Stomach (tissue), 9 donors: ENCODE measurements around the gene TMEM120A. TPM values are rescaled to one million over a fixed set of nuclear protein-coding genes. Genes with fewer than 3 reads are reported as not detected.

Experiments
- DNase-seq, 2 donors: peaks; one replicate each; pipeline versions ENCODE4 v3.0.0 to v3.0.0-alpha.2; 2013 to 2019
- H3K27ac ChIP-seq, 5 donors: fragments of 200-600 bp in 4 of 5; sonication (generic) in 4 of 5; one replicate each; pipeline ENCODE4 v1.5.1; 2013 to 2019; ENCODE audit warnings: mild to moderate bottlenecking in 1 of 5, moderate library complexity in 1 of 5
- H3K27me3 ChIP-seq, 3 donors: fragments of 200-600 bp; sonication (generic); one replicate each; pipeline ENCODE4 v1.5.1; 2017 to 2019; ENCODE audit warnings: mixed run types in 1 of 3
- H3K36me3 ChIP-seq, 4 donors: fragments of 200-600 bp; sonication (generic); 1 replicate in 3 of 4; 2 replicates in 1 of 4; pipeline ENCODE4 v1.5.1; 2016 to 2019
- H3K4me1 ChIP-seq, 4 donors: fragments of 200-600 bp; sonication (generic); one replicate each; pipeline ENCODE4 v1.5.1; 2016 to 2019
- H3K4me3 ChIP-seq, 4 donors: fragments of 200-600 bp; sonication (generic) in 3 of 4; one replicate each; pipeline ENCODE4 v1.5.1; 2016 to 2019; ENCODE audit warnings: mild to moderate bottlenecking in 1 of 4
- H3K9me3 ChIP-seq, 4 donors: fragments of 200-600 bp; sonication (generic); one replicate each; pipeline ENCODE4 v1.5.1; 2016 to 2019
- CTCF ChIP-seq, 7 experiments: fragments of 450-650 bp in 4 of 7; fragments of 200-600 bp in 3 of 7; sonication (generic) in 3 of 7; IDR thresholded peaks; one replicate each; pipeline ENCODE4 v1.5.1; 2016 to 2019; ENCODE audit warnings: antibody characterized with exemption in 7 of 7, control low read depth in 2 of 7, mild to moderate bottlenecking in 1 of 7
- EP300 ChIP-seq: sonication (generic); formaldehyde crosslinking; IDR thresholded peaks from one replicate; pipeline ENCODE4 v1.6.1; 2017; ENCODE audit warnings: antibody characterized with exemption
- POLR2A ChIP-seq, 4 donors: fragments of 450-650 bp; IDR thresholded peaks; one replicate each; pipeline ENCODE4 v1.6.1; 2016; ENCODE audit warnings: antibody characterized with exemption in 4 of 4, control low read depth in 2 of 4, mild to moderate bottlenecking in 1 of 4, moderate library complexity in 1 of 4
- POLR2AphosphoS5 ChIP-seq, 3 donors: sonication (generic); formaldehyde crosslinking; IDR thresholded peaks; one replicate each; pipeline ENCODE4 v1.6.1; 2016; ENCODE audit warnings: antibody characterized with exemption in 3 of 3
- WGBS, 5 donors: extraction: QIAGEN DNeasy Blood & Tissue Kit in 3 of 5; methylation state at CpG; one replicate each; pipeline versions ENCODE4 v1.1.5 to v1.1.7; 2013 to 2018; 5-methylcytosine and 5-hydroxymethylcytosine counted together
- intact Hi-C: fragments of 100-400 bp; cut with DNase I; formaldehyde crosslinking; loops from one replicate; pipeline ENCODE4 v1.15.1; 2023; ENCODE audit warnings: low total_unique reads
- polyA plus RNA-seq, 3 donors: library from polyadenylated mRNA; stranded (reverse); fragments of 200-250 nt; gene quantifications; one replicate each; pipeline ENCODE4 v1.2.3, GENCODE V29; 2013
- total RNA-seq, 5 donors: library from RNA; depleted of rRNA; stranded (reverse); fragments of >200 nt; gene quantifications; one replicate each; pipeline versions ENCODE4 v1.1.0 to v1.2.3, GENCODE V29; 2014 to 2016
- donor health status: healthy with polysubstance abuse.
- donor health status: Bipolar disorder and iron deficiency.
- donor health status: healthy.

The TMEM120A gene
- total and polyA plus RNA-seq, 8 donors = 4.1 to 78.6 (median 43.1) TPM

- intact Hi-C loops = no loop called here
- 85 to 87% (median 87%) methylated on average over 34 to 38 of the region's 38 CpGs for WGBS, 5 donors
- H3K9me3 ChIP-seq = no peaks in the 10 kb centered on the region
- no peak overlapping the region for H3K27ac ChIP-seq
- H3K27me3 ChIP-seq = no peaks in the 10 kb centered on the region
- H3K4me1 ChIP-seq = peaks cover 7 to 41% (median 17%) of the 10 kb centered on the region in 4 donors
- DNase-seq = no peak
- H3K36me3 ChIP-seq = peaks cover 63 to 87% (median 80%) of the 10 kb centered on the region in 4 donors
- TF ChIP-seq CTCF (IDR thresholded peaks at IDR 0.05) (no peak), POLR2AphosphoS5 (IDR thresholded peaks at IDR 0.05) (no peak), POLR2A (IDR thresholded peaks at IDR 0.05) (no peak), EP300 (no peak)
- H3K4me3 ChIP-seq = no peak overlapping the region
Observed at GRCh38 chr7:75981453-75982305, 12.7 kb downstream of the TMEM120A start.

GRCh38 chr7:75981203-75981452 lies 13.3 kb downstream of the TMEM120A start:
- peaks cover 7 to 35% (median 15%) of the 10 kb centered on the region in 4 donors for H3K4me1 ChIP-seq
- intact Hi-C loops = no loop called here
- H3K4me3 ChIP-seq = no peak overlapping the region
- peaks cover 58 to 87% (median 77%) of the 10 kb centered on the region in 4 donors for H3K36me3 ChIP-seq
- H3K9me3 ChIP-seq = no peaks in the 10 kb centered on the region
- no peak for DNase-seq
- 71 to 89% (median 86%) methylated on average over 6 to 12 of the region's 12 CpGs for WGBS, 5 donors
- TF ChIP-seq EP300 = no peak
- no peak for TF ChIP-seq POLR2A (IDR thresholded peaks at IDR 0.05)
- TF ChIP-seq CTCF (IDR thresholded peaks at IDR 0.05) = no peak
- TF ChIP-seq POLR2AphosphoS5 (IDR thresholded peaks at IDR 0.05) = no peak
- H3K27ac ChIP-seq = no peak overlapping the region
- H3K27me3 ChIP-seq = no peaks in the 10 kb centered on the region

DNA sequence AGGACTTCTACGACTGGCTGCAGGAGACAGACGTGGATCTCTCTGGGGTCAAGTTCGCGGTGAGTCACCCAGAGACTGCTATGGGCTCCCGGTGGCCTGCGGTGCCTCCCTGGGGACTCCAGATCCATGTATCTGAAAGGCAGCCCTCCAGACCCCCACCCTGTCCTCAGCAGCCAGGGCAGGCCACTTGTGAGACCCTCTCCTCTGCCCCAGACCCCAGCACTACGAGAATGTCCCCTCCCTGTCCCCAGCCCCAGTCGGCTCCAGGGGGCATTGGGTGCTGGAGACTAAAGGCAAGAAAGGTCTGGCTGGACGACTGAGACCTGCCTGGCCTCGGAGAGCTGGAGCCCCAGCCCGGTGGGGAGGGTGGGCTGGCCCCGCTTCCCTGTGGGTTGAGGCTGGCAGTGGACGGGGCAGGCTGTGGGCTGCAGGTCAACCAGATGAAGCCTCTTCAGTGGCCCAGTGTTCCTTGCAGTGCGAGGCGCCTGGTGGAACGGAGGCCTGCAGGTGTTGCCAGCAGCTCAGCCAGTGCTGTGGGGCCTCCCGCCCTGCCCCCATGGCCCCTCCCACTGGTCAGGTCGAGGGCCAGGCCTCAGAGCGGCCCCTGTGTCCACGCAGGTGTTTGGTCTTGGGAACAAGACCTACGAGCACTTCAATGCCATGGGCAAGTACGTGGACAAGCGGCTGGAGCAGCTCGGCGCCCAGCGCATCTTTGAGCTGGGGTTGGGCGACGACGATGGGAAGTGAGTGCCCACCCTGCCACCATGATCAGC lies 13.8 kb downstream of the TMEM120A start:
- DNase-seq = no peak
- H3K36me3 ChIP-seq = peaks cover 54 to 83% (median 72%) of the 10 kb centered on the region in 4 donors
- H3K4me3 ChIP-seq = no peak overlapping the region
- WGBS, 5 donors = 80 to 87% (median 82%) methylated on average over 16 to 29 of the region's 29 CpGs
- intact Hi-C loops = no loop called here
- peak overlapping the region in 4 of 5 donors; percentile 5 to 38 (median 25) for H3K27ac ChIP-seq
- H3K4me1 ChIP-seq = peaks cover 7 to 30% (median 12%) of the 10 kb centered on the region in 4 donors
- no peaks in the 10 kb centered on the region for H3K9me3 ChIP-seq
- no peak for TF ChIP-seq EP300
- no peak for TF ChIP-seq CTCF (IDR thresholded peaks at IDR 0.05)
- TF ChIP-seq POLR2A (IDR thresholded peaks at IDR 0.05) = no peak
- no peak for TF ChIP-seq POLR2AphosphoS5 (IDR thresholded peaks at IDR 0.05)
- H3K27me3 ChIP-seq = no peaks in the 10 kb centered on the region

DNA sequence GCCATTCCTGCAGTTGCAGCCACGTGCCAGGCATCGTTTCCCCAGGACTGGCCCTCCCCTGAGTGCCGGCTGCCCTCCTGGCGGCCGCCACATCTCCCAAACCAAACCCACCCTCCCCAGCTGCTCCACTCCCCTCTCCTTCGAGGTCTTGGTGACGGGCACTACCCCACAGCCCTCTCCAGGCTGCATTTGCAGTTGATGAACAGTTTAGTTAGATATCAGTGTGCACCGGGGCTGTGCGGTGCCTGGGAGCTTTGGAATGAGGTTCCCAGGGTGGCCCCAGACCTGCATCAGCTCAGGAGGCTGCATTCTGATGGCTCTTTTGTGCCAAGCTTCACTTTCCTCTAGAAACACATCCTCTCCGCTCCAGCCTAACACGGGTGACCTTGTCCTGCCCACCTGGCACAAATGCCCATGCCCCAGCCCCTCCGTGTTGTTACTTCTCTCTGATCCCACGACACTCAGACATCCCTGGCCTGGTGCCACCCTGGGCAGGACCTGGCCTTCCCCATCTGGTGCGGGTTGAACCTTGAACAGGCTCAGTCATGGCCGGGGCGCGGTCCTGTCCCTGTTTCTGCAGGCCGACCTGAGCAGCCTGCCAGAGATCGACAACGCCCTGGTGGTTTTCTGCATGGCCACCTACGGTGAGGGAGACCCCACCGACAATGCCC lies 14.5 kb downstream of the TMEM120A start:
- peak overlapping the region in 4 of 5 donors; percentile 17 to 49 (median 36) for H3K27ac ChIP-seq
- DNase-seq = peak; percentile 71 to 80
- H3K4me3 ChIP-seq = no peak overlapping the region
- intact Hi-C loops = no loop called here
- WGBS, 5 donors = 59 to 91% (median 64%) methylated on average over 11 to 22 of the region's 22 CpGs
- peaks cover 48 to 76% (median 67%) of the 10 kb centered on the region in 4 donors for H3K36me3 ChIP-seq
- no peaks in the 10 kb centered on the region for H3K27me3 ChIP-seq
- peak in 1 of 3 donors; percentile 3 for TF ChIP-seq POLR2AphosphoS5 (IDR thresholded peaks at IDR 0.05)
- no peak for TF ChIP-seq EP300
- H3K4me1 ChIP-seq = peaks cover 7 to 23% (median 10%) of the 10 kb centered on the region in 4 donors
- no peaks in the 10 kb centered on the region for H3K9me3 ChIP-seq
